ENCODE data around the gene FDX1. TPM values are rescaled to one million over a fixed set of nuclear protein-coding genes. Genes with fewer than 3 reads are reported as not detected.
A peak's percentile ranks its signal among the peaks of the same experiment; 100 is the strongest.

Gene FDX1
- total RNA-seq, 1 donor from 2014 or later: 11.5 TPM

GRCh38 chr11:110447343-110447742, 17.6 kb downstream of the FDX1 start:
- no peak for TF ChIP-seq CTCF (IDR thresholded peaks at IDR 0.05; ENCODE audit: insufficient read depth, low read length, poor library complexity, severe bottlenecking)
- H3K27me3 ChIP-seq (ENCODE audit: control insufficient read depth, insufficient read depth, low read length): no peaks in the 10 kb centered on the region
- no peak overlapping the region for H3K4me3 ChIP-seq (ENCODE audit: low read depth, low read length)
- H3K36me3 ChIP-seq (ENCODE audit: control insufficient read depth, insufficient read depth, low read length): no peaks in the 10 kb centered on the region
- no peak for DNase-seq (ENCODE audit: low read depth)

- peak; percentile 33 for TF ChIP-seq CTCF (IDR thresholded peaks at IDR 0.05; ENCODE audit: insufficient read depth, low read length, poor library complexity, severe bottlenecking)
- no peak for DNase-seq (ENCODE audit: low read depth)
- no peak overlapping the region for H3K4me3 ChIP-seq (ENCODE audit: low read depth, low read length)
These were observed 18.4 kb downstream of the FDX1 start for GRCh38 chr11:110447897-110448745.

GRCh38 chr11:110450246-110450645, 20.5 kb downstream of the FDX1 start:
- no peak for TF ChIP-seq CTCF (IDR thresholded peaks at IDR 0.05; ENCODE audit: insufficient read depth, low read length, poor library complexity, severe bottlenecking)
- no peak overlapping the region for H3K4me3 ChIP-seq (ENCODE audit: low read depth, low read length)
- no peaks in the 10 kb centered on the region for H3K27me3 ChIP-seq (ENCODE audit: control insufficient read depth, insufficient read depth, low read length)
- no peak for DNase-seq (ENCODE audit: low read depth)
- H3K36me3 ChIP-seq (ENCODE audit: control insufficient read depth, insufficient read depth, low read length): no peaks in the 10 kb centered on the region

More at GRCh38 chr11:110447897-110448745, 18.4 kb downstream of the FDX1 start:
- Histone ChIP-seq H3K27me3 (ENCODE audit: control insufficient read depth, insufficient read depth, low read length) (no peaks in the 10 kb centered on the region), H3K36me3 (ENCODE audit: control insufficient read depth, insufficient read depth, low read length) (no peaks in the 10 kb centered on the region)

- DNase-seq (ENCODE audit: low read depth): no peak
- H3K27me3 ChIP-seq (ENCODE audit: control insufficient read depth, insufficient read depth, low read length): no peaks in the 10 kb centered on the region
- no peak for TF ChIP-seq CTCF (IDR thresholded peaks at IDR 0.05; ENCODE audit: insufficient read depth, low read length, poor library complexity, severe bottlenecking)
These were observed 23.0 kb downstream of the FDX1 start for GRCh38 chr11:110452720-110453119.

GRCh38 chr11:110453684-110454354, 24.1 kb downstream of the FDX1 start:
- no peak for TF ChIP-seq CTCF (IDR thresholded peaks at IDR 0.05; ENCODE audit: insufficient read depth, low read length, poor library complexity, severe bottlenecking)
- Histone ChIP-seq H3K36me3 (ENCODE audit: control insufficient read depth, insufficient read depth, low read length) (no peaks in the 10 kb centered on the region), H3K27me3 (ENCODE audit: control insufficient read depth, insufficient read depth, low read length) (no peaks in the 10 kb centered on the region), H3K4me3 (ENCODE audit: low read depth, low read length) (no peak overlapping the region)
- DNase-seq (ENCODE audit: low read depth): no peak

More at GRCh38 chr11:110452720-110453119, 23.0 kb downstream of the FDX1 start:
- Histone ChIP-seq H3K36me3 (ENCODE audit: control insufficient read depth, insufficient read depth, low read length) (no peaks in the 10 kb centered on the region), H3K4me3 (ENCODE audit: low read depth, low read length) (no peak overlapping the region)

Measured in kidney epithelial cell (primary cell).